Body of pancreas (tissue), 4 donors: ENCODE measurements around the gene RBMS1.

Experiments used
- CTCF ChIP-seq, 7 experiments: fragments of 450-650 bp in 4 of 7; fragments of 200-600 bp in 3 of 7; sonication (generic) in 3 of 7; IDR thresholded peaks; one replicate each; pipeline ENCODE4 v1.5.1; 2016 to 2019; ENCODE audit warnings: antibody characterized with exemption in 7 of 7
- POLR2A ChIP-seq, 3 donors: fragments of 450-650 bp; IDR thresholded peaks; one replicate each; pipeline ENCODE4 v1.6.1; 2016; ENCODE audit warnings: antibody characterized with exemption in 3 of 3, mild to moderate bottlenecking in 2 of 3

- TF ChIP-seq CTCF (IDR thresholded peaks at IDR 0.05) (no peak), POLR2A (IDR thresholded peaks at IDR 0.05) (no peak)
Measured at GRCh38 chr2:160453111-160453820, 40.3 kb downstream of the RBMS1 start.
